HG03565 (cell line): Measurements from ENCODE around the gene PLK3.
A peak's percentile ranks its signal among the peaks of the same experiment; 100 is the strongest.
"Not testable (repeated sequence)": the region's sequence is repeated elsewhere in the genome, so short reads cannot be mapped to it uniquely, and the experiment has no call there.

ENCODE experiments used
- ATAC-seq: cut with Tn5 transposase; IDR thresholded peaks from one replicate; pipeline ENCODE4 v1.9.1; 2021; ENCODE audit warnings: mild to moderate bottlenecking, moderate library complexity; ENCODE audit not compliant: unreplicated experiment

PLK3 gene

GRCh38 chr1:44808063-44808937 is 8.1 kb downstream of the PLK3 start, which contains the start of gene BTBD19:
Gene BTBD19, plus strand, starts transcription at chr1:44808523. Its CDS starts 298 bp downstream, at chr1:44808821.
- peak; percentile 30 for ATAC-seq

GRCh38 chr1:44808938-44809917 is 9.1 kb downstream of the PLK3 start:
- ATAC-seq, result peak; percentile 33

- no peak for ATAC-seq
Measured at GRCh38 chr1:44810101-44810761, 10.1 kb downstream of the PLK3 start.

GRCh38 chr1:44810762-44811105 is 10.6 kb downstream of the PLK3 start:
- ATAC-seq, result not testable (repeated sequence)

GRCh38 chr1:44811234-44811633 is 11.1 kb downstream of the PLK3 start:
- ATAC-seq, result no peak

GRCh38 chr1:44812822-44813543 is 12.8 kb downstream of the PLK3 start:
- ATAC-seq, result no peak

GRCh38 chr1:44815926-44816325 is 15.7 kb downstream of the PLK3 start:
- ATAC-seq, result not testable (repeated sequence)

- no peak for ATAC-seq
Measured at GRCh38 chr1:44817307-44817706, 17.1 kb downstream of the PLK3 start.

- ATAC-seq, result no peak
Measured at GRCh38 chr1:44817771-44818495, 17.8 kb downstream of the PLK3 start.

GRCh38 chr1:44819196-44819607 is 19.0 kb downstream of the PLK3 start:
- ATAC-seq, result no peak

- peak; percentile 64 for ATAC-seq
Measured at GRCh38 chr1:44819608-44820327, 19.6 kb downstream of the PLK3 start.

GRCh38 chr1:44820328-44821239 is 20.4 kb downstream of the PLK3 start:
- ATAC-seq, result no peak

- no peak for ATAC-seq
Measured at GRCh38 chr1:44821240-44821715, 21.1 kb downstream of the PLK3 start.

GRCh38 chr1:44822131-44822701 is 22.0 kb downstream of the PLK3 start:
- no peak for ATAC-seq

GRCh38 chr1:44822981-44823451 is 22.8 kb downstream of the PLK3 start:
- no peak for ATAC-seq

GRCh38 chr1:44824392-44824791 is 24.2 kb downstream of the PLK3 start:
- not testable (repeated sequence) for ATAC-seq
